ENCODE data around the gene BORCS5.
A peak's percentile ranks its signal among the peaks of the same experiment; 100 is the strongest.

The BORCS5 gene

DNA sequence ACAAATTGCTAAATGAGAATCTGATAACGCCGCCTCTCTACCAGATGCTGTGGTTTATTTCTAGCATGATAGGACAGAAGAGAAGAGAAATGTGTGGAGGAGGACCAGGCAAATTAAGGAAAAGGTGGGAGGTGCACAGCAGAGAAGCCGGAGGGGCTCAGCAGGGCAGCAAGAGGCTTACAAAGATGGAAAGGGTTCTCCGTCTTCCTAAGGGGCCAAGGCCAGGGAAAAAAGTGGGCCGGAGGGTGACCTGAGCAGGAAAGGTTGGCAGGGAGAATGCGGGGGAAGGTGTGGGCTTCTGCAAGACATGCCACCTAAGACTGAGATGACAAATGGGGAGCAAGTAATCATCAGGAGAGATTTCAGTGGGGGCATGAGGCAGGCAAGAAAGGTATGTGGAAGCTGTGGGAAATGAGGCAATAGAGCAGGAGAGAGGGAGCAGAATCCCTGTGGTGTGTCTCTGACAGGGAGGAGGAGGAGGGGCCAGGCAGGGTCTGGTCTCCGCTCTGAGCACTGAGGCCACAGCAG is 25.6 kb upstream of the BORCS5 start:
- peaks cover 16% of the 10 kb centered on the region for H3K4me1 ChIP-seq (ENCODE audit: control insufficient read depth, low read length)
- H3K4me3 ChIP-seq (ENCODE audit: low read length): no peak overlapping the region
- H3K9me2 ChIP-seq (replicated peaks; ENCODE audit: control insufficient read depth, low read length): no peaks in the 10 kb centered on the region
- no peaks in the 10 kb centered on the region for H3K36me3 ChIP-seq (ENCODE audit: control insufficient read depth, low read length)
- H3K79me2 ChIP-seq (ENCODE audit: control insufficient read depth, low read length): no peaks in the 10 kb centered on the region
- 0 out of 2 replicates have a peak, but pooled peaks cover 2% of the 10 kb centered on the region for H3K27me3 ChIP-seq (ENCODE audit: control insufficient read depth, low read length)
- no peak overlapping the region for H3K27ac ChIP-seq (ENCODE audit: low read depth, low read length)
- H3K9me3 ChIP-seq (ENCODE audit: control insufficient read depth, insufficient read depth, low read length): no peaks in the 10 kb centered on the region
- no peaks in the 10 kb centered on the region for H3F3A ChIP-seq (ENCODE audit: control insufficient read depth, insufficient read depth)
- no peak overlapping the region for H3K4me2 ChIP-seq (ENCODE audit: low read length)
- TF ChIP-seq EZH2phosphoT487 (IDR thresholded peaks at IDR 0.05; ENCODE audit: borderline replicate concordance, low read length): no peak
- TF ChIP-seq, protein P1, sequence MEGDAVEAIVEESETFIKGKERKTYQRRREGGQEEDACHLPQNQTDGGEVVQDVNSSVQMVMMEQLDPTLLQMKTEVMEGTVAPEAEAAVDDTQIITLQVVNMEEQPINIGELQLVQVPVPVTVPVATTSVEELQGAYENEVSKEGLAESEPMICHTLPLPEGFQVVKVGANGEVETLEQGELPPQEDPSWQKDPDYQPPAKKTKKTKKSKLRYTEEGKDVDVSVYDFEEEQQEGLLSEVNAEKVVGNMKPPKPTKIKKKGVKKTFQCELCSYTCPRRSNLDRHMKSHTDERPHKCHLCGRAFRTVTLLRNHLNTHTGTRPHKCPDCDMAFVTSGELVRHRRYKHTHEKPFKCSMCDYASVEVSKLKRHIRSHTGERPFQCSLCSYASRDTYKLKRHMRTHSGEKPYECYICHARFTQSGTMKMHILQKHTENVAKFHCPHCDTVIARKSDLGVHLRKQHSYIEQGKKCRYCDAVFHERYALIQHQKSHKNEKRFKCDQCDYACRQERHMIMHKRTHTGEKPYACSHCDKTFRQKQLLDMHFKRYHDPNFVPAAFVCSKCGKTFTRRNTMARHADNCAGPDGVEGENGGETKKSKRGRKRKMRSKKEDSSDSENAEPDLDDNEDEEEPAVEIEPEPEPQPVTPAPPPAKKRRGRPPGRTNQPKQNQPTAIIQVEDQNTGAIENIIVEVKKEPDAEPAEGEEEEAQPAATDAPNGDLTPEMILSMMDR (IDR thresholded peaks at IDR 0.05; ENCODE audit: low read depth, low read length, poor library complexity, severe bottlenecking): no peak
- H4K20me1 ChIP-seq (ENCODE audit: control insufficient read depth, insufficient read depth, low read depth, low read length): no peaks in the 10 kb centered on the region

DNA sequence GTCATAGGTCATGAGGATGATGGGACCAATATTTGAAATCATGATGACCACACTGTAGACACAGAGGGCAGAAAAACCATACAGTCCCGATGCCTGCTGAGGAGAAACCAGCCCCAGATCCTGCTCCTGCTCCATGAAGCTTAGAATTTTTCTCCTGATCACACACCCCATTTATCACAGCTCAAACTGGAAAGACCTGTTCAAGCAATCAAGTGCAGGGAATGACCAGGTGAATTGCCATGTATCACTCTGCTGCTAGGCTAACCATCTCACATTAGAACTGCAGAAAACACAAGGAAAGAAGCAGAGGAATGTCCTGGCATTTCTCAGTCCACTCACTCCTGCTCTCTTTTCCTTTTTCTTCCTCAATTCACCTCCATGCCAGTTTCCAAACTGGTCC is 25.0 kb upstream of the BORCS5 start:
- H3K9me2 ChIP-seq (replicated peaks; ENCODE audit: control insufficient read depth, low read length): no peaks in the 10 kb centered on the region
- no peaks in the 10 kb centered on the region for H3K79me2 ChIP-seq (ENCODE audit: control insufficient read depth, low read length)
- no peaks in the 10 kb centered on the region for H4K20me1 ChIP-seq (ENCODE audit: control insufficient read depth, insufficient read depth, low read depth, low read length)
- H3K36me3 ChIP-seq (ENCODE audit: control insufficient read depth, low read length): no peaks in the 10 kb centered on the region
- H3K27me3 ChIP-seq (ENCODE audit: control insufficient read depth, low read length): 0 out of 2 replicates have a peak, but pooled peaks cover 2% of the 10 kb centered on the region
- no peaks in the 10 kb centered on the region for H3F3A ChIP-seq (ENCODE audit: control insufficient read depth, insufficient read depth)
- no peak overlapping the region for H3K4me3 ChIP-seq (ENCODE audit: low read length)
- H3K4me2 ChIP-seq (ENCODE audit: low read length): no peak overlapping the region
- TF ChIP-seq EZH2phosphoT487 (IDR thresholded peaks at IDR 0.05; ENCODE audit: borderline replicate concordance, low read length): no peak
- TF ChIP-seq, protein P1 (IDR thresholded peaks at IDR 0.05; ENCODE audit: low read depth, low read length, poor library complexity, severe bottlenecking): no peak
- H3K9me3 ChIP-seq (ENCODE audit: control insufficient read depth, insufficient read depth, low read length): no peaks in the 10 kb centered on the region
- H3K4me1 ChIP-seq (ENCODE audit: control insufficient read depth, low read length): peaks cover 16% of the 10 kb centered on the region
- H3K27ac ChIP-seq (ENCODE audit: low read depth, low read length): no peak overlapping the region

DNA sequence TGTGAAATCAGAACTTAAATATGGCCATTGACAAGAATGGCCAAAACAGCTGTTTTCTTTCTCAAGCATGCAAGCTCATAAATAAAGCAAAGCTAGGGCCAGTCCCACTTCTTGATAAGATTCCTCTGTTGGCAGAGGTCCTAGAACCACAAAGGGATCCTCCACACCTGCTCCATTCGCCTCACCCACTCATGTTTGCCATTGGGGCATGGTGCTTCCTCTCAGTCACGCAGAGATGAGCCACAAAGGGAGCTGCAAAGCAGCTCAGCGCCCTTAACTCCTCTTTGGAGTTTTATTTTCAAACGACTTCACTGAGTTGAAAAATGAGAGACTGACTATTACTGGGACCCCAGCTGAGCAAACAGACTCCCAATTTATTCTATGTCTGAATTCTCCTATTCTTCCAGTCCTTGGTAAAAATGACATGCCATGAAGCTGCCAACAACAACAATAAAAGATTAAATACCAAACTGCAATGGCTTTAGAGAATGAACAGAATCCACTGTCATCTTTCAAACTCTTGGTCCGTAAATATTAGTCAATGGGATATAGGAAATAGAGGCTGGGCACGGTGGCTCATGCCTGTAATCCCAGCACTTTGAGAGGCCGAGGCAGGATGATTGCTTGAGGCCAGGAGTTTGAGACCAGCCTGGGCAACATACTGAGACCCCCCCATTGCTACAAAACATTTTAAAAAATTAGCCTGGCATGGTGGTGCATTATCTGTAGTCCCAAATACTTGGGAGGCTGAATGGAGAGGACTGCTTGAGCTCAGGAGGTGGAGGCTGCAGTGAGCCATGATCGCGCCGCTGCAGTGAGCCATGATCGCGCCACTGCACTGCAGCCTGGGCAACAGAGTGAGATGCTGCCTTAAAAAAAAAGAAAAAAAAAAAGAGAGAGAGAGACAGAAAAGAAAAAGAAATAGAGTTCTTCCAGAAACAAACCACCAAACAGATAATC is 23.2 kb upstream of the BORCS5 start:
- H3K4me1 ChIP-seq (ENCODE audit: control insufficient read depth, low read length): peaks cover 9% of the 10 kb centered on the region
- H3K79me2 ChIP-seq (ENCODE audit: control insufficient read depth, low read length): no peaks in the 10 kb centered on the region
- peak overlapping the region; percentile 40 for H3K4me2 ChIP-seq (ENCODE audit: low read length)
- H3K9me3 ChIP-seq (ENCODE audit: control insufficient read depth, insufficient read depth, low read length): no peaks in the 10 kb centered on the region
- H3K27ac ChIP-seq (ENCODE audit: low read depth, low read length): no peak overlapping the region
- no peaks in the 10 kb centered on the region for H3K36me3 ChIP-seq (ENCODE audit: control insufficient read depth, low read length)
- H3K9me2 ChIP-seq (replicated peaks; ENCODE audit: control insufficient read depth, low read length): no peaks in the 10 kb centered on the region
- TF ChIP-seq EZH2phosphoT487 (IDR thresholded peaks at IDR 0.05; ENCODE audit: borderline replicate concordance, low read length): no peak
- TF ChIP-seq, protein P1 (IDR thresholded peaks at IDR 0.05; ENCODE audit: low read depth, low read length, poor library complexity, severe bottlenecking): no peak
- no peak overlapping the region for H3K4me3 ChIP-seq (ENCODE audit: low read length)
- peaks cover 7% of the 10 kb centered on the region; the same call in 1 of the 2 replicates for H3K27me3 ChIP-seq (ENCODE audit: control insufficient read depth, low read length)
- no peaks in the 10 kb centered on the region for H3F3A ChIP-seq (ENCODE audit: control insufficient read depth, insufficient read depth)
- no peaks in the 10 kb centered on the region for H4K20me1 ChIP-seq (ENCODE audit: control insufficient read depth, insufficient read depth, low read depth, low read length)
